RWPE1 (cell line): Measurements from ENCODE around the gene ATP5PF.

Source experiments
- CTCF ChIA-PET: fragments of 350-600 bp; sonication (Branson Sonifier 250); formaldehyde crosslinking; extraction: SDS; loops from one replicate; lab custom pipeline; 2021; lab: Yijun Ruan, JAX
- POLR2A ChIA-PET: fragments of 400-600 bp; formaldehyde crosslinking; extraction: SDS; loops from one replicate; lab custom pipeline; 2020; ENCODE audit warnings: antibody characterized with exemption; ENCODE audit not compliant: low non-redundant PET; lab: Yijun Ruan, JAX
- DNase-seq: peaks from one replicate; pipeline ENCODE4 v3.0.0; 2012; ENCODE audit warnings: low spot score
- H3K27ac ChIP-seq: fragments of 450-650 bp; 2 replicates; pipeline ENCODE4 v1.5.1; 2017
- TF ChIP-seq, protein P1 (sequence below): fragments of 450-650 bp; conservative IDR thresholded peaks from 2 replicates; pipeline ENCODE4 v1.5.1; 2017; ENCODE audit warnings: low read depth, mild to moderate bottlenecking

The ATP5PF gene

GRCh38 chr21:25689226-25689625 lies 45.5 kb downstream of the ATP5PF start:
- TF ChIP-seq, protein P1, sequence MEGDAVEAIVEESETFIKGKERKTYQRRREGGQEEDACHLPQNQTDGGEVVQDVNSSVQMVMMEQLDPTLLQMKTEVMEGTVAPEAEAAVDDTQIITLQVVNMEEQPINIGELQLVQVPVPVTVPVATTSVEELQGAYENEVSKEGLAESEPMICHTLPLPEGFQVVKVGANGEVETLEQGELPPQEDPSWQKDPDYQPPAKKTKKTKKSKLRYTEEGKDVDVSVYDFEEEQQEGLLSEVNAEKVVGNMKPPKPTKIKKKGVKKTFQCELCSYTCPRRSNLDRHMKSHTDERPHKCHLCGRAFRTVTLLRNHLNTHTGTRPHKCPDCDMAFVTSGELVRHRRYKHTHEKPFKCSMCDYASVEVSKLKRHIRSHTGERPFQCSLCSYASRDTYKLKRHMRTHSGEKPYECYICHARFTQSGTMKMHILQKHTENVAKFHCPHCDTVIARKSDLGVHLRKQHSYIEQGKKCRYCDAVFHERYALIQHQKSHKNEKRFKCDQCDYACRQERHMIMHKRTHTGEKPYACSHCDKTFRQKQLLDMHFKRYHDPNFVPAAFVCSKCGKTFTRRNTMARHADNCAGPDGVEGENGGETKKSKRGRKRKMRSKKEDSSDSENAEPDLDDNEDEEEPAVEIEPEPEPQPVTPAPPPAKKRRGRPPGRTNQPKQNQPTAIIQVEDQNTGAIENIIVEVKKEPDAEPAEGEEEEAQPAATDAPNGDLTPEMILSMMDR: no peak
- DNase-seq: no peak
- ChIA-PET POLR2A (no interaction called here), CTCF (no interaction called here)
- H3K27ac ChIP-seq: no peak overlapping the region

- POLR2A ChIA-PET: no interaction called here
- TF ChIP-seq, protein P1: no peak
- no peak overlapping the region for H3K27ac ChIP-seq
- DNase-seq: no peak
- CTCF ChIA-PET: no interaction called here
Measured at GRCh38 chr21:25688275-25689155, 46.2 kb downstream of the ATP5PF start.

GRCh38 chr21:25687787-25688186 lies 46.9 kb downstream of the ATP5PF start:
- no peak overlapping the region for H3K27ac ChIP-seq
- CTCF ChIA-PET: interaction anchor here (0.6 kb wide), 1 partner anchor 20 kb away, joined by 4 read pairs; no protein-coding TSS in a partner anchor
- no peak for DNase-seq
- TF ChIP-seq, protein P1: no peak
- POLR2A ChIA-PET: no interaction called here

GRCh38 chr21:25682382-25682781 lies 52.3 kb downstream of the ATP5PF start:
- no peak overlapping the region for H3K27ac ChIP-seq
- ChIA-PET CTCF (interaction anchor here (0.7 kb wide), 1 partner anchor 16 kb away, joined by 7 read pairs; no protein-coding TSS in a partner anchor), POLR2A (no interaction called here)
- TF ChIP-seq, protein P1: no peak
- no peak for DNase-seq

GRCh38 chr21:25676451-25676850 lies 58.3 kb downstream of the ATP5PF start:
- CTCF ChIA-PET: no interaction called here
- POLR2A ChIA-PET: no interaction called here
- TF ChIP-seq, protein P1: no peak

More at GRCh38 chr21:25676451-25676850, 58.3 kb downstream of the ATP5PF start:
- H3K27ac ChIP-seq: no peak overlapping the region
- no peak for DNase-seq
